AG09319 (cell line): ENCODE results near the gene NABP1.

Source experiments
- DNase-seq: peaks from one replicate; pipeline ENCODE4 v3.0.0-alpha.2; 2010; ENCODE audit warnings: low read depth; ENCODE audit errors: extremely low read depth
- TF ChIP-seq, protein P1 (sequence below): IDR thresholded peaks from 2 replicates; pipeline ENCODE4 v1.5.1; 2011; ENCODE audit warnings: low read depth, mild to moderate bottlenecking, inconsistent platforms, low read length, moderate library complexity

The NABP1 gene

GRCh38 chr2:191650896-191651773 is 26.8 kb upstream of the NABP1 start:
- no peak for DNase-seq
- TF ChIP-seq, protein P1, sequence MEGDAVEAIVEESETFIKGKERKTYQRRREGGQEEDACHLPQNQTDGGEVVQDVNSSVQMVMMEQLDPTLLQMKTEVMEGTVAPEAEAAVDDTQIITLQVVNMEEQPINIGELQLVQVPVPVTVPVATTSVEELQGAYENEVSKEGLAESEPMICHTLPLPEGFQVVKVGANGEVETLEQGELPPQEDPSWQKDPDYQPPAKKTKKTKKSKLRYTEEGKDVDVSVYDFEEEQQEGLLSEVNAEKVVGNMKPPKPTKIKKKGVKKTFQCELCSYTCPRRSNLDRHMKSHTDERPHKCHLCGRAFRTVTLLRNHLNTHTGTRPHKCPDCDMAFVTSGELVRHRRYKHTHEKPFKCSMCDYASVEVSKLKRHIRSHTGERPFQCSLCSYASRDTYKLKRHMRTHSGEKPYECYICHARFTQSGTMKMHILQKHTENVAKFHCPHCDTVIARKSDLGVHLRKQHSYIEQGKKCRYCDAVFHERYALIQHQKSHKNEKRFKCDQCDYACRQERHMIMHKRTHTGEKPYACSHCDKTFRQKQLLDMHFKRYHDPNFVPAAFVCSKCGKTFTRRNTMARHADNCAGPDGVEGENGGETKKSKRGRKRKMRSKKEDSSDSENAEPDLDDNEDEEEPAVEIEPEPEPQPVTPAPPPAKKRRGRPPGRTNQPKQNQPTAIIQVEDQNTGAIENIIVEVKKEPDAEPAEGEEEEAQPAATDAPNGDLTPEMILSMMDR: no peak

- TF ChIP-seq, protein P1: no peak
- DNase-seq: no peak
Measured at GRCh38 chr2:191653667-191654391, 24.1 kb upstream of the NABP1 start.

DNA sequence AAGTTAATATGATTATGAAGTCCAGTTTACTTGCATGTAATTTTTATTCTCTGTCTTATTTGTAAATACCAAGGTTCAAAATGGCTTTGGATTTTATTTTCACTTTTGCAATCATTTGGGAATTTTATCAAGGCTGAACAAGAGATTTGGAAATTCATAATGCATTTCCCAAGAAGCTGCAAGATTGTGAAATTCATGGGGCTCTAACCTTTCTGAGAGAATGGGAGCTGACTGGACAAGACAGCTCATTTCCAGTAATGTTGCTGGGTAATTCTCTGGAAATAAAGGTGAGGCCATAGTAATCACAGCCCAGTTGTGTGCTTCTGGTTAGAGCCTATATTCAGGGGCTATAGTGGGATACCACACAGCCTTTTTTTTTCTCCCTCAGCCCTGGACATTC is 21.5 kb upstream of the NABP1 start:
- TF ChIP-seq, protein P1: no peak
- DNase-seq: peak; percentile 57

DNA sequence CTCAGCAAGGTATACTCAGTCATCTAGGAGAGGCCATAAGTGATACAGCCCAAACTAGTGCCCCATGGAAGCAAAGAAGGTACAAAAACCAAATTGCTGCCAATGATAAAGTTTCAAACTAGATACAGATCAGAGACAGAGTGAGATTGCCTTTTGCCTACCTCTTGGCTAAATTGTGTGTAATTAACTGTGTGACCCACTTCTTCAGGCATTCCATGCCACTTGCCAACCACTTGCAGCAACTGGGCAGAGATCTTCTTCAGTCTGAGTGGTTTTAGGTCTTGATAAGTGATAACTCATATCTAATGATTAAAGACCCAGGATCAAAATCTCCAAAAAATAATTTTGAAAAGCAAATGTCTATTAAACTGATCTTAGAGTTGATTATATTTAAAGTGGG is 21.1 kb upstream of the NABP1 start:
- no peak for DNase-seq
- TF ChIP-seq, protein P1: no peak

DNA sequence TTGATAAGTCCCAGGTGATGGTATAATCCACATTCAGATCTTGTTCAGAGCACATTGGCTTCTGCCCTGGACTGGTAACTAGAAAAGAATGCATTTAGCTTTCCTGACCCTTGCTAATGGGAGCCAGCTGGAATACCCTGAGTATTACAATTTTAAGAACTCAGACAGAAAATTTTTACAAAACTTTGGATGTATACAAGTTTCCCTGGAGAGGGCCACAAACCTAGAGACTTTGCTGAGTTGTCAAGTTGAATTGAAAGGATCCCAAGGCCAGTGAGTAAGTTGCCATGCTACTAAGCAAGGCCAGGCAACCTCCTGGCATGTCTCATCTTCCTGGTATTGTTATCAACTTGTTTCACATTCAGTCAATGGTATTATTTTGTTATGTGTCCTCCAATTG is 20.0 kb upstream of the NABP1 start:
- DNase-seq: peak; percentile 67
- TF ChIP-seq, protein P1: no peak

DNA sequence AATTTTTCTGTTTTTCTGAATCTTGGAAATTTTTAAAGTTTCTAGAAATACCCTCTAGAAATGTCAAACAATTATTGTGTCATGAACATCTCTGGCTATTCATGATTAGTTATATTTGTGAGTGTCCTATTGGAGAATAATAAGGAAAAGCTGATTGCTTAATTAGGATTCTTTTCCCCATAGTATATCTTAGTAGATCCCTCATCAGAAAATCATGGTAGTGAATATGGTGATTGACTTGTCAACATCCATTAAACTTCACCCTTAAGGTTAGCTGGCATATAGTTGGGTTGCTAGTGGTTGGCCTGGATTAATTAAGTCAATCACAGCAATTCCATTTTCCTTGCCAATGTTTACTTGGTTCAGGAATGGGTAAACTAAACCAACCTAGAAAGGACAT is 18.7 kb upstream of the NABP1 start:
- TF ChIP-seq, protein P1: no peak

DNA sequence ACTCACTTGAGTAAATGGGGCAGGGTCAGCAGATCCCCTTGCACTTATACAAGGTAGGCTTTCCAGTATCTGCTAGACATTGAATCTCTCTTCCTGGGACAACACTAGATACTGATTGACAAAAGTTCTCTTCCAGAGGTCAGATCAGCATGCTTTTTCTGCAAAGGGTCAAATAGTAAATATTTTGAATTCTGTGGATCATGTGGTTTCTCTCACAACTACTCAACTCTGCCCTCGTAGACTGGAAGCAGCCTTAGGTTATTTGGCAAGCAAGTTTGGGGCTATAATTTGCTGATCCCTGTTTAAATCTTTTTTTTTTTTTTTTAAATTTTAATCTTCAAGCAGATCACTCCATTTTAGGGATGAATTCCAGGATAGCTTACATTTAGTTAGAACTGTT is 17.4 kb upstream of the NABP1 start:
- DNase-seq: no peak
- TF ChIP-seq, protein P1: no peak

More for the DNA sequence above, 18.7 kb upstream of the NABP1 start:
- DNase-seq: no peak
